ENCODE results near the gene MARVELD1. TPM values are rescaled to one million over a fixed set of nuclear protein-coding genes. Genes with fewer than 3 reads are reported as not detected.

The MARVELD1 gene
- total RNA-seq, 1 donor = 64.3 TPM

GRCh38 chr10:97734021-97734420 is 20.5 kb downstream of the MARVELD1 start:
- H3K4me3 ChIP-seq (ENCODE audit: low read depth, low read length) = no peak overlapping the region
- DNase-seq (ENCODE audit: low read depth) = no peak
- TF ChIP-seq CTCF (IDR thresholded peaks at IDR 0.05; ENCODE audit: insufficient read depth, low read length) = no peak

GRCh38 chr10:97736403-97736901 is 22.9 kb downstream of the MARVELD1 start:
- peak overlapping the region; percentile 40 for H3K4me3 ChIP-seq (ENCODE audit: low read depth, low read length)
- TF ChIP-seq CTCF (IDR thresholded peaks at IDR 0.05; ENCODE audit: insufficient read depth, low read length) = no peak
- DNase-seq (ENCODE audit: low read depth) = no peak

- peak within 1 kb of the TSS; percentile 96 for H3K4me3 ChIP-seq (ENCODE audit: low read depth, low read length)
- no peak for TF ChIP-seq CTCF (IDR thresholded peaks at IDR 0.05; ENCODE audit: insufficient read depth, low read length)
- peak; percentile 95 for DNase-seq (ENCODE audit: low read depth)
These were observed 23.6 kb downstream of the MARVELD1 start, which contains the start of gene ZFYVE27 for GRCh38 chr10:97736902-97737769. ZFYVE27 (plus strand) TSS chr10:97737128; CDS start chr10:97738478, 1,350 bp downstream.

- H3K4me3 ChIP-seq (ENCODE audit: low read depth, low read length) = peak overlapping the region; percentile 96
- no peak for TF ChIP-seq CTCF (IDR thresholded peaks at IDR 0.05; ENCODE audit: insufficient read depth, low read length)
- DNase-seq (ENCODE audit: low read depth) = no peak
These were observed 24.3 kb downstream of the MARVELD1 start for GRCh38 chr10:97737770-97738265.

GRCh38 chr10:97738616-97739015 is 25.1 kb downstream of the MARVELD1 start:
- no peak for TF ChIP-seq CTCF (IDR thresholded peaks at IDR 0.05; ENCODE audit: insufficient read depth, low read length)
- H3K4me3 ChIP-seq (ENCODE audit: low read depth, low read length) = peak overlapping the region; percentile 96
- DNase-seq (ENCODE audit: low read depth) = no peak

- no peak for DNase-seq (ENCODE audit: low read depth)
- no peak for TF ChIP-seq CTCF (IDR thresholded peaks at IDR 0.05; ENCODE audit: insufficient read depth, low read length)
These were observed 27.1 kb downstream of the MARVELD1 start for GRCh38 chr10:97740613-97741012.

More at GRCh38 chr10:97740613-97741012, 27.1 kb downstream of the MARVELD1 start:
- no peak overlapping the region for H3K4me3 ChIP-seq (ENCODE audit: low read depth, low read length)
